NOMO-1 (cell line): ENCODE measurements around the gene CHD2.
A peak's percentile ranks its signal among the peaks of the same experiment; 100 is the strongest.

Experiments used
- DNase-seq, 2 experiments: peaks; one replicate each; lab custom pipeline; 2025; ENCODE audit not compliant: unreplicated experiment in 2 of 2; lab: John Stamatoyannopoulos, UW

The CHD2 gene

GRCh38 chr15:92954578-92954977 lies 54.5 kb downstream of the CHD2 start:
- DNase-seq: no peak

GRCh38 chr15:92955706-92956105 lies 55.6 kb downstream of the CHD2 start:
- no peak for DNase-seq

GRCh38 chr15:92958105-92958504 lies 58.0 kb downstream of the CHD2 start:
- no peak for DNase-seq

GRCh38 chr15:92959219-92959618 lies 59.1 kb downstream of the CHD2 start:
- DNase-seq: no peak

- DNase-seq: no peak
These were observed 61.0 kb downstream of the CHD2 start for GRCh38 chr15:92960996-92961681.

- no peak for DNase-seq
These were observed 62.8 kb downstream of the CHD2 start for GRCh38 chr15:92962914-92963313.

- no peak for DNase-seq
These were observed 63.7 kb downstream of the CHD2 start for GRCh38 chr15:92963794-92964193.

GRCh38 chr15:92968926-92969651 lies 69.0 kb downstream of the CHD2 start:
- peak; percentile 2 to 20 for DNase-seq

GRCh38 chr15:92970656-92971055 lies 70.5 kb downstream of the CHD2 start:
- no peak for DNase-seq

GRCh38 chr15:92971081-92971480 lies 71.0 kb downstream of the CHD2 start:
- no peak for DNase-seq

- peak in 1 of 2 experiments; percentile 23 for DNase-seq
These were observed 71.6 kb downstream of the CHD2 start for GRCh38 chr15:92971713-92972112.

- DNase-seq: no peak
These were observed 74.2 kb downstream of the CHD2 start for GRCh38 chr15:92974183-92974915.

GRCh38 chr15:92979011-92979701 lies 79.0 kb downstream of the CHD2 start:
- DNase-seq: no peak

- no peak for DNase-seq
These were observed 81.2 kb downstream of the CHD2 start for GRCh38 chr15:92981333-92981732.

- DNase-seq: no peak
These were observed 84.0 kb downstream of the CHD2 start for GRCh38 chr15:92984161-92984560.

- DNase-seq: peak; percentile 3 to 40
These were observed 89.3 kb downstream of the CHD2 start for GRCh38 chr15:92989470-92989869.

- DNase-seq: no peak
These were observed 89.9 kb downstream of the CHD2 start for GRCh38 chr15:92990031-92990430.

- no peak for DNase-seq
These were observed 92.6 kb downstream of the CHD2 start for GRCh38 chr15:92992720-92993119.

- no peak for DNase-seq
These were observed 97.7 kb downstream of the CHD2 start for GRCh38 chr15:92997821-92998220.

- no peak for DNase-seq
These were observed 101.0 kb downstream of the CHD2 start for GRCh38 chr15:93001156-93001555.

- DNase-seq: no peak
These were observed 101.8 kb downstream of the CHD2 start for GRCh38 chr15:93001881-93002280.
